Medulla oblongata (tissue), 1 donor: ENCODE results near the gene KLRC1.
"Not testable (repeated sequence)": the region's sequence is repeated elsewhere in the genome, so short reads cannot be mapped to it uniquely, and the experiment has no call there.

Experiments
- DNase-seq: peaks from one replicate; pipeline ENCODE4 v3.0.0-alpha.2; 2015; ENCODE audit errors: extremely low spot score

KLRC1 gene

GRCh38 chr12:10453156-10453555, at the start of gene KLRC1:
TSS of gene KLRC1 (minus strand) at chr12:10453377. CDS start at chr12:10451156, 2,221 bp downstream.
- DNase-seq = no peak

- DNase-seq = peak; percentile 34
Observed at GRCh38 chr12:10501030-10501429, 47.9 kb upstream of the KLRC1 start.

- no peak for DNase-seq
Observed at GRCh38 chr12:10498042-10498441, 44.9 kb upstream of the KLRC1 start.

GRCh38 chr12:10497602-10498001, 44.4 kb upstream of the KLRC1 start:
- DNase-seq = no peak

GRCh38 chr12:10491766-10492165, 38.6 kb upstream of the KLRC1 start:
- no peak for DNase-seq

GRCh38 chr12:10487328-10487727, 34.2 kb upstream of the KLRC1 start:
- DNase-seq = not testable (repeated sequence)

GRCh38 chr12:10481901-10482300, 28.7 kb upstream of the KLRC1 start:
- DNase-seq = not testable (repeated sequence)

- DNase-seq = not testable (repeated sequence)
Observed at GRCh38 chr12:10472808-10473207, 19.6 kb upstream of the KLRC1 start.

GRCh38 chr12:10469701-10470100, 16.5 kb upstream of the KLRC1 start:
- no peak for DNase-seq

GRCh38 chr12:10466311-10466710, 13.1 kb upstream of the KLRC1 start:
- DNase-seq = no peak

- no peak for DNase-seq
Observed at GRCh38 chr12:10457760-10458159, 4.6 kb upstream of the KLRC1 start.

- DNase-seq = no peak
Observed at GRCh38 chr12:10456856-10457255, 3.7 kb upstream of the KLRC1 start.

- no peak for DNase-seq
Observed at GRCh38 chr12:10455766-10456165, 2.6 kb upstream of the KLRC1 start.

GRCh38 chr12:10454531-10454930, 1.4 kb upstream of the KLRC1 start:
- DNase-seq = no peak

- DNase-seq = no peak
Observed at GRCh38 chr12:10448236-10448635, 4.9 kb downstream of the KLRC1 start.

- not testable (repeated sequence) for DNase-seq
Observed at GRCh38 chr12:10446052-10446451, 7.1 kb downstream of the KLRC1 start.

- not testable (repeated sequence) for DNase-seq
Observed at GRCh38 chr12:10441144-10441543, 12.0 kb downstream of the KLRC1 start.

- DNase-seq = not testable (repeated sequence)
Observed at GRCh38 chr12:10439608-10440274, 13.4 kb downstream of the KLRC1 start.

GRCh38 chr12:10437601-10438000, 15.6 kb downstream of the KLRC1 start:
- not testable (repeated sequence) for DNase-seq

GRCh38 chr12:10435816-10436215, 17.4 kb downstream of the KLRC1 start, which contains the start of gene KLRC2:
TSS of gene KLRC2 (minus strand) at chr12:10436010. CDS start at chr12:10435986, 24 bp downstream.
- peak; percentile 26 for DNase-seq

- not testable (repeated sequence) for DNase-seq
Observed at GRCh38 chr12:10430623-10431022, 22.6 kb downstream of the KLRC1 start.

GRCh38 chr12:10425938-10426337, 27.2 kb downstream of the KLRC1 start:
- DNase-seq = not testable (repeated sequence)

GRCh38 chr12:10424260-10424899, 28.8 kb downstream of the KLRC1 start:
- not testable (repeated sequence) for DNase-seq
